ENCODE data around the gene HDAC7.

DNA sequence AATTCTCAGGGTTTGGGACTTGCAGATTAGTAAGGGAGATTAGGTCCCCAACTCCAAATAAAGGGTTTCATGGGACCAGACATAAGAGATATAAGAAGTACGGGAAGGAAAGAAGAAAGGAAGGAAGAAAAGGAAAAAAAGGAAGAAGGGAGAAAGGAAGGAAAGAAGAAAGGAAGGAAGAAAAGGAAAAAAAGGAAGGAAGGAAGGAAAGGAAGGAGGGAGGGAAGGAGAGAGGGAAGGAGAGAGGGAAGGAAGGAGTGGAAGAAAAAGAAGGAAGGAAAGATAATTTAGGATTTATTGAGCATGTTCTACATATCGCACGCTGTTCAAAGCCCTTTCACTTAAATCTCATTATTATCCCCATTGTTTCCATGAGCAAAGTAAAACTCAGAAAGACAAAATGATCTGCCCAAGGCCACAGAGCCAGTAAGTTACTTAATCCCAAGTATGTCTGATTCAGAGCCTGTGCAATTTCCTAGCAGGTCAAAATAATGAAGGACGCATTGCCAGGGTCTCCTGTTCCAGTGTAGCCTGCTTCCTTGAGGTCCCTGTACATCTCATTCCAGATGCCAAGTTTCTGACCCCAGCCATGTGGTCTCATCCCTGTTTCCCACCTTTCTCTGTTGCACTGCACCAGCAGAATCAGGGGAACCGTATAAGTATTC, 3.9 kb upstream of the HDAC7 start:
- TF ChIP-seq, protein P1, sequence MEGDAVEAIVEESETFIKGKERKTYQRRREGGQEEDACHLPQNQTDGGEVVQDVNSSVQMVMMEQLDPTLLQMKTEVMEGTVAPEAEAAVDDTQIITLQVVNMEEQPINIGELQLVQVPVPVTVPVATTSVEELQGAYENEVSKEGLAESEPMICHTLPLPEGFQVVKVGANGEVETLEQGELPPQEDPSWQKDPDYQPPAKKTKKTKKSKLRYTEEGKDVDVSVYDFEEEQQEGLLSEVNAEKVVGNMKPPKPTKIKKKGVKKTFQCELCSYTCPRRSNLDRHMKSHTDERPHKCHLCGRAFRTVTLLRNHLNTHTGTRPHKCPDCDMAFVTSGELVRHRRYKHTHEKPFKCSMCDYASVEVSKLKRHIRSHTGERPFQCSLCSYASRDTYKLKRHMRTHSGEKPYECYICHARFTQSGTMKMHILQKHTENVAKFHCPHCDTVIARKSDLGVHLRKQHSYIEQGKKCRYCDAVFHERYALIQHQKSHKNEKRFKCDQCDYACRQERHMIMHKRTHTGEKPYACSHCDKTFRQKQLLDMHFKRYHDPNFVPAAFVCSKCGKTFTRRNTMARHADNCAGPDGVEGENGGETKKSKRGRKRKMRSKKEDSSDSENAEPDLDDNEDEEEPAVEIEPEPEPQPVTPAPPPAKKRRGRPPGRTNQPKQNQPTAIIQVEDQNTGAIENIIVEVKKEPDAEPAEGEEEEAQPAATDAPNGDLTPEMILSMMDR (IDR thresholded peaks at IDR 0.05): no peak
- peak in 1 of 2 donors; percentile 22 for TF ChIP-seq POLR2AphosphoS5 (IDR thresholded peaks at IDR 0.05)
- TF ChIP-seq POLR2A (IDR thresholded peaks at IDR 0.05; ENCODE audit: low read depth): no peak
- no peak for TF ChIP-seq EP300 (IDR thresholded peaks at IDR 0.05)

All from esophagus muscularis mucosa (tissue), 4 donors.